GM21786 (cell line): ENCODE results near the gene KRIT1.
A peak's percentile ranks its signal among the peaks of the same experiment; 100 is the strongest.
"Not testable (repeated sequence)": the region's sequence is repeated elsewhere in the genome, so short reads cannot be mapped to it uniquely, and the experiment has no call there.

Experiments used
- ATAC-seq: cut with Tn5 transposase; IDR thresholded peaks from one replicate; pipeline ENCODE4 v1.9.1; 2021; ENCODE audit not compliant: unreplicated experiment

KRIT1 gene

GRCh38 chr7:92250603-92251002 lies 4.9 kb upstream of the KRIT1 start:
- ATAC-seq, result no peak

DNA sequence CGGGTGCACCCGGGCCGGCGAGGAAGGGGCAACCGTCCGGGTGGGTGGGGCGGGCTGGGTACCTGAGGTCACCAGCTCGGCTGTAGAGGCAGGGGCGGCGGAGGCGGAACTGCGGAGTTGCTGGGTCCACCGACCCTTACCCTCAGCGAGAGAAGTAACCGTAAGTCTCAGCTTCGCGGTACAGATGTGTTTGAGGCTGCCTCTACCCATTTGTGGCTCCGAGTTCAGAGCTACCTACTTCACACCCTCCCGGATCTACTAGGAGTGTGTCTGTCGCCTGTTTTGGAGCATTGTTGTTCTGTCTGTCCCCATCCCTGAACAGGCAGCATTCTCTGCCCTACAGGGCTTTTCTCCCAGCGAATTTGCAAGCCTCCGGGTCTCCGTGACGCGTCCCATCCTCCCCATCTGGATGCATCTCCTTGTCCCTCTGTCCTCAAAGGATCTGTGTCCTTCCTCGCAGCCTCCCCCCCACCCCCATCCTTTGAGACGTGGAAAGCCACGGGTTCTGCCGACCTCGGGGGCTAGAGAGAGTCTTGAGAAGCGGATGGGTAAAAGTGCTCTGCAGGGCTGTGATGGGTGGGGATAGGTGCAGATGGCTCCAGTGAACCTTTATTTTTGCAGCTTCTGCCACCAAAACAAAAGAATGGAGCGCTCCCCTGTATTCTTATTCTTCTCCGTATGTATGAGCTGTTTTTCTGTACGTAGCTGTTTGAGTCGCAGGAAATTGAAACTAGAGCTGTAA lies 817 bp upstream of the KRIT1 start:
- peak; percentile 21 for ATAC-seq

GRCh38 chr7:92244808-92245486 lies 767 bp downstream of the KRIT1 start:
- peak; percentile 1 for ATAC-seq

GRCh38 chr7:92242972-92243371 lies 2.7 kb downstream of the KRIT1 start:
- no peak for ATAC-seq

- ATAC-seq, result no peak
Observed at GRCh38 chr7:92230547-92230946, 15.2 kb downstream of the KRIT1 start.

DNA sequence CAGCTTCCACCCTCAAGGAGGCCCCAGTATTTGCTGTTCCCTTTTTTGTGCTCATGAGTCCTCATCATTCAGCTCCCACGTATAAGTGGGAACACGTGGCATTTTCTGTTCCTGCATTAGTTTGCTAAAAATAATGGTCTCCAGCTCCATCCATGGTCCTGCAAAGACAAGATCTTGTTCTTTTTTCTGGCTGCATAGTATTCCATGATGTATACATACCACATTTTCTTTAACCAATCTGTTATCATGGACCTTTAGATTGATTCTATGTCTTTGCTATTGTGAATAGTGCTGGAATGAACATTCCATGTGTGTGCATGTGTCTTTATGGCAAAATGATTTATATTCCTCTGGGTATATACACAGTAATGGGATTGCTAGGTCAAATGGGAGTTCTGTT lies 17.0 kb downstream of the KRIT1 start:
- no peak for ATAC-seq

DNA sequence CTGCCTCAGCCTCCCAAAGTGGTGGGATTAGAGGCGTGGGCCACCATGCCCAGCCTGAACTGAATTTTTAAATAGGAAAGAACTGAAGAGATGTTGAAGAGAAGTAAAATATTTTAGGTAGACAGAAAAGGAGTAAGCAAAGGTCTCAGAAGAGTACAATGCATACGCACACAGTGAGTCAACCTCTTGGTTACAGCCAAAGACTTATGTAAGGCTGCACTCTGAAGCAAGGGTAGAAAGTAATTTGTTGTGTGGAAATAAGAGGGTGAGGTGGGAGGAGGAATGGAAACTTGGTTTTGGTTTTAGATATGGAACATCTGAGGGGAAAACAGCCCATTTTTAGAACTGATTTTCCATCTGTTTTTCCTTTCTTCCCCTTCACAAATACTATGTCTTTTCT lies 17.6 kb downstream of the KRIT1 start:
- no peak for ATAC-seq

DNA sequence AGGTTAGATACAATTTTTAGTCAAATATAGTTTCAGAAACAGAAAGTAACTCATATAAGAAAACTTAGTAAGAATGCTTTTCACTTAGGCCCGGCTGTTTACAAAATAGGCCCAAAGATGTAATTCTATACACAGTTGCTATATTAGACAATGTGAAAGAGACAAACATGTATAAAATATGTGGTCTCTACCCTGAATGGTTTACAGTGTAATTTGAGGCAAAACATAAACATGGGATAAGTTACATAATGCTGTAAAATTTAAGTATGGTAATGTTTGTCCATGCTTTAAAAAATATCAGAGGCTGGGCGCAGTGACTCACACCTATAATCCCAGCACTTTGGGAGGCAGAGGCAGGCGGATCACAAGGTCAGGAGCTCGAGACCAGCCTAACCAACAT lies 18.7 kb downstream of the KRIT1 start:
- ATAC-seq, result no peak

- no peak for ATAC-seq
Observed at GRCh38 chr7:92221766-92222165, 23.9 kb downstream of the KRIT1 start.

- no peak for ATAC-seq
Observed at GRCh38 chr7:92206672-92207071, 39.0 kb downstream of the KRIT1 start.

DNA sequence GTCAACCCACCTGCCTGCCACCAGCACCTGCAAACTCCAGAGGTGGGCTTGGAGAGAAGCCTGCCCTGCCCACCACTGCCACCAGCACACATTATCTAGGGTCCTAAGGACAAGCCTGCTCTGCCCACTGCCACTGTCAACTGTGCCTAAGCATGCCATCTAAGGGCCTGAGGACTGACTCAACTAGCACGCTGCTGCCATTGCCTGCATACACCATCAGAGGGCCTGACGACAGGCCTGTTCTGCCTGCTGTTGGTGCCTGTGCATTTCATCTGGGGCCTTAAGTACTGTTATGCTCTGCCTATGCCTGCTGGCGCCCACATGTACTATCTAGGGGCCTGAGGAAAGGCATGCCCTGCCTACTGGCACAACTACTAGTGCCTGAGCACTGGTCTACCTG lies 39.7 kb downstream of the KRIT1 start:
- ATAC-seq, result no peak

- ATAC-seq, result no peak
Observed at GRCh38 chr7:92200791-92201190, 44.9 kb downstream of the KRIT1 start.

- ATAC-seq, result no peak
Observed at GRCh38 chr7:92192326-92192725, 53.4 kb downstream of the KRIT1 start.

DNA sequence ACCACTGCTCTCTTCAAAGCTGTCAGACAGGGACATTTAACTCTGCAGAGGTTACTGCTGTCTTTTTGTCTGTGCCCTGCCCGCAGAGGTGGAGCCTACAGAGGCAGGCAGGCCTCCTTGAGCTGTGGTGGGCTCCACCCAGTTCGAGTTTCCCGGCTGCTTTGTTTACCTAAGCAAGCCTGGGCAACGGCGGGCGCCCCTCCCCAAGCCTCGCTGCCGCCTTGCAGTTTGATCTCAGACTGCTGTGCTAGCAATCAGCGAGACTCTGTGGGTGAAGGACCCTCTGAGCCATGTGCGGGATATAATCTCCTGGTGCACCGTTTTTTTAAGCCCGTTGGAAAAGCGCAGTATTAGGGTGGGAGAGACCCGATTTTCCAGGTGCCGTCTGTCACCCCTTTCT lies 56.5 kb downstream of the KRIT1 start:
- not testable (repeated sequence) for ATAC-seq

DNA sequence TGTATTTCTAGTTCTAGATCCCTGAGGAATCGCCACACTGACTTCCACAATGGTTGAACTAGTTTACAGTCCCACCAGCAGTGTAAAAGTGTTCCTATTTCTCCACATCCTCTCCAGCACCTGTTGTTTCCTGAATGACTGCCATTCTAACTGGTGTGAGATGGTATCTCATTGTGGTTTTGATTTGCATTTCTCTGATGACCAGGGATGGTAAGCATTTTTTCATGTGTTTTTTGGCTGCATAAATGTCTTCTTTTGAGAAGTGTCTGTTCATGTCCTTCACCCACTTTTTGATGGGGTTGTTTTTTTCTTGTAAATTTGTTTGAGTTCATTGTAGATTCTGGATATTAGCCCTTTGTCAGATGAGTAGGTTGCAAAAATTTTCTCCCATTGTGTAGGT lies 61.4 kb downstream of the KRIT1 start:
- not testable (repeated sequence) for ATAC-seq

DNA sequence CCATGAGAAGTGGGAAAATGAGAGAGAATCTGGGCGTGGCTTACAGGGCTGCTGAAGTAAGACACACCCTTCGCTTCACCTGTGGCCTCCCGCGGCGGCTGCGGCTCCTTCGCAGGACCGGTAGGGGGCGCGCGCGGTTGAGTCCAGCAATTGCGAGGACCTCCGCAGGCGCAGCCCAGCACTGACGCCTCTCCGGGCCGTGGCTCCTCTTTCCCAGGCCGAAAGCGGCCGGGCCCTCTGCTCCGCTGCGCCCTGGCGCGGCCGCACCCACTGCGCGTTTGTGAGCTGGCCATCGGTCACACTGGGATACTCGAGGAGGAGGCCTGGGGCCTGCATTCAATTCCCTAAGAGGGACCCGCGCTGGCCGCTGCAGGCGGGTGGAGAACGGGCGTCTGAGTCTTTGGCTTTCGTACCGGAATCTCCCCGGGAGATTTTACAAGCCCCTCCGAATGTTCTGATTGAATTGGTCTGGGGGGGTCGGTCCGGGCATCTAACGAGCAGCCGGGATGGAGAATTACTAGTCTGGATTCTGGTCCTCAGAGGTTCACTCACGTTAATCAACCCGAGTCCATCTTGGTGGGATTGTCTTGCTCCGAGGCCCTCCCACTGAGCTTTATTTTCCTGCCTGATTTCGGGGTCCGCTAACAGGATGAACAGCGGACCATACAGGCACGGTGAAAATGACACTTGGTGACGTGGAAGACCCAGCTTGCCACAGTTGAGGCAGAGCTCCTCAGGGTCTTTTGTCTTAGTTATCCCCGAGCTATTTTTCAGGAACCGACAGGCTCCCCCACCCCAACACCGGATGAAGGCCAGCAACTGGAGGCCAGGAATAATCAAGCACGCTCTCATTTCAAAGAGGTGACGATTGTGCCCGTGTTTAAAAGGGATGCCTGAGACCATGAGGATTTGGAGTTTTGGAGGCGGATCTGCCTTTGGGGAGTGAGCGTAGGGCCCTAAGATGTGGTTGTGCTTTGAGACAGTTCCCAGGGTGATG lies 66.5 kb downstream of the KRIT1 start, which contains the start of gene LRRD1:
LRRD1 (minus strand) TSS at position 215 of the 997 bp plus-strand sequence. CDS start 13,940 bp downstream, outside the sequence.
- peak; percentile 99 for ATAC-seq

DNA sequence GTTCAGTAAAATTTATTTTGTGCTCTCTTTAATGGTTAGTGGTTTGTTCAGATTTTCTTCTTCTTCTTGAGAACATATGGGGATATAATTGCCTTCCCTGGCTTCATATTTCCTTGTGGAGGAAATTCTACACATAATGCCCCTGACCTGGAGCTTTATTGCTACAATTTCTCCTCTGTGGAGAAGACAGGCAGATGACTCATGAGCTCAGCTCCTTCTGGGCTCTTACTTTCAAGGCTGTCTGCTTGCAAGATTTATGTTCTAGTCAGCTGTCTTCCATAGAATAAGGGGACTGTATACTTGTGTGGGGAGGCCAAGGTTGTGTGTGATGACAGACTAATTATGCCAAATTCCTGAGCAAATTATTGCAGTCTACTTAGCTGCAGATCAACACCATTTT lies 68.4 kb downstream of the KRIT1 start:
- no peak for ATAC-seq

GRCh38 chr7:92169529-92169928 lies 76.2 kb downstream of the KRIT1 start:
- not testable (repeated sequence) for ATAC-seq

DNA sequence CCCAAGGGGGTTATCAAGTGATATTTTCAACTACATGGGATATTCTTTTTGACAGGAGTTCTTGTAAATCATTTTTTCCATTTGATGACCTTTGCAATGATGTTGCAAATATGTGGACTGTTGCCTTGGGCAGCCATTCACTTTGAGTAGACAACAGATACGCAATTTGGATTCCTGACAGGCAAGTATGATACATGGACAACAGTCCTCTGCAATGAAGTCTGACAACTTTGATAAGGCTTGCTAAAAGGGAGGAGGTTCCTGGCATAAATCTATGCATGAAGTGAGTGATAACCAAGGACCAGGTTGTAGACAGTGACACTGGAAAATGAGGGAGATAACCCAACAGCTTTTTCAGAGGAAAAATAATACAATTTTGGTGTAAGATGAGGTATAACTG lies 84.4 kb downstream of the KRIT1 start:
- ATAC-seq, result no peak

GRCh38 chr7:92158660-92159575 lies 86.8 kb downstream of the KRIT1 start:
- peak; percentile 87 for ATAC-seq
